GM19452 (cell line): Measurements from ENCODE around the gene ZBED3.
"Not testable (repeated sequence)": the region's sequence is repeated elsewhere in the genome, so short reads cannot be mapped to it uniquely, and the experiment has no call there.

Experiments
- ATAC-seq: cut with Tn5 transposase; IDR thresholded peaks from one replicate; pipeline ENCODE4 v1.9.1; 2021; ENCODE audit not compliant: unreplicated experiment

Gene ZBED3

GRCh38 chr5:77086689-77087483, at the start of gene ZBED3:
ZBED3 (minus strand) TSS chr5:77087285; CDS start chr5:77077878, 9,407 bp downstream.
- ATAC-seq = peak; percentile 66

- no peak for ATAC-seq
Observed at GRCh38 chr5:77133061-77133758, 46.1 kb upstream of the ZBED3 start.

- no peak for ATAC-seq
Observed at GRCh38 chr5:77131361-77131760, 44.3 kb upstream of the ZBED3 start.

DNA sequence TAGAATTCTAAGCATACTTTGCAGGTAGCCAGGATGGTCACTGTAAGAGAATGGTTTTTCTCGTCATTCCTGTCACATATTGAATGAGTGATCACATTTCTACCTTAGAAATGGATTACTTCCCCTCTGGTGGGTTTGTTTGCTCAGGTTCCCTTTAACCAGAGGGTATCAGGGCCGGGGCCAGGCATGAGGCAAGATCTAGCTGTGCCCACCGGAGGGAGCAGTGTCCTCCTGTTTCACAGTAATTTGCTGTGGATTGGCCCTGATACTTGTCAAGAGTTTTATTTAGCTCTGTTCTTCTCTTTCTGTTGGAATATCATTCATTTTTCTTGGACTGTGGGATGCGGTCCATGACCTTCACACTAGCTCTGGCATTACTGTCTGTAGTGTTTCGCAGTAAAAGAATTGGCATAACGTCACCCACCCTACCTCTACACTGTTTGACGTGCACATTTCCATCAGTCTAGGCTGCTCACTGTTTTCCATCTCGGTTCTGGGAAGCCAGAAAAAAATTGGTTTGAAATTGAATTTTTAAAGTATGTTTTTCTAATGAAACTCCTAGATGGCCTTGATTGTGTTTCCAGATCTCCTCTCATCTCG, 42.4 kb upstream of the ZBED3 start:
- no peak for ATAC-seq

- no peak for ATAC-seq
Observed at GRCh38 chr5:77128411-77129061, 41.5 kb upstream of the ZBED3 start.

DNA sequence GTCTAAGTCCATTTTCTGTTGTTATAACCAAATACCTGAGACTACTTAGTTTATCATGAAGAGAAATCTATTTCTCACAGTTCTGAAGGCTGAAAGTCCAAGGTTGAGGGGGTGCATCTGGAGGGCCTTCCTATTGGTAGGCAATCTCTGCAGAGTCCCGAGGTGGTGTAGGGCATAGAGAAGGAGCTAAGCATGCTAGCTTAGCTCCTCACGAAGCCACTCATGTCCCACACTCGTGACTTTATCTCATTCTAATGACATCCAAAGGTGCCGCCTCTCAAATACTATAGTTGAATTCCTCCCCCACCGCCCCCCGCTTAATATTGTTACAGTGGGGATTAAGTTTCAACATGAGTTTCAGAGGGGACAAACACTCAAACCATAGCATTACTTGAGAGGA, 36.0 kb upstream of the ZBED3 start:
- ATAC-seq = no peak

DNA sequence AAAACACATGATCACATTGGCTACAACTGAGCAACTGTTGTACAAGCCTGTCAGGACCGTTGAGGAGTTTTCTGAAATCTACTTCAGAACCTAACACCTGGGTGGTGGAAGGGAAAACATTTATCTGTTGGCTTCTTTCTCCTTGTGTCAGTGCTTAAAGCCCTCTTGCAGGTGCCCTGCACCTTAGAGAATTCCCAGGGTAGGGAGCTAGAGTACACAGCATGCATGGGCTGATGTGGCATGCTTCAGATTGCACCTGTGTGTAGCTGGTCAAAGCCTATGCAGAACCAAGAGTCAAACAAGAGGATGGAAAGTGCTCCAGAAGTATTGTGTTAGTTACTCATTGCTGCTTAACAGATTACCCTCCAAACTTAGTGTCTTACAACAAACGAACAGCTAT, 33.6 kb upstream of the ZBED3 start:
- no peak for ATAC-seq

- ATAC-seq = no peak
Observed at GRCh38 chr5:77120086-77120485, 33.0 kb upstream of the ZBED3 start.

- no peak for ATAC-seq
Observed at GRCh38 chr5:77117161-77117560, 30.1 kb upstream of the ZBED3 start.

- not testable (repeated sequence) for ATAC-seq
Observed at GRCh38 chr5:77107035-77107434, 19.9 kb upstream of the ZBED3 start.

DNA sequence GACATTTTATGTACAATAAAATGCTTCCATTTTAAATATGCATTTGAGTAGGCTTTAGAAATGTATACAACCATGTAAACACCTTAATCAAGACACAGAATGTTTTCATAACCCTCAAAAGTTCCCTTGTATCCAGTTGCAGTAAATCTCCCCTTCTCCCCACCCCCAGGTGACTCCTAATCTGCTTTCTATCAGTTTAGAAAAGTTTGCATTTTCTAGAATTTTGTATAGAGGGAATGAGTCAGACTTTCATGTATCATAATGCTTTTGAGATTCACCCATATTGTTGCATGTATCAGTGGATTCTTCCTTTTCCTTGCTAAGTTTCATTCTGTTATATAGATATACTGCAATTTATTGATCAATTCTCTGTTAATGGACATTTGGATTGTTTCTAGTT, 17.7 kb upstream of the ZBED3 start:
- no peak for ATAC-seq

GRCh38 chr5:77103457-77103856, 16.4 kb upstream of the ZBED3 start:
- ATAC-seq = no peak

GRCh38 chr5:77102549-77102948, 15.5 kb upstream of the ZBED3 start:
- no peak for ATAC-seq

- ATAC-seq = no peak
Observed at GRCh38 chr5:77101298-77101697, 14.2 kb upstream of the ZBED3 start.

DNA sequence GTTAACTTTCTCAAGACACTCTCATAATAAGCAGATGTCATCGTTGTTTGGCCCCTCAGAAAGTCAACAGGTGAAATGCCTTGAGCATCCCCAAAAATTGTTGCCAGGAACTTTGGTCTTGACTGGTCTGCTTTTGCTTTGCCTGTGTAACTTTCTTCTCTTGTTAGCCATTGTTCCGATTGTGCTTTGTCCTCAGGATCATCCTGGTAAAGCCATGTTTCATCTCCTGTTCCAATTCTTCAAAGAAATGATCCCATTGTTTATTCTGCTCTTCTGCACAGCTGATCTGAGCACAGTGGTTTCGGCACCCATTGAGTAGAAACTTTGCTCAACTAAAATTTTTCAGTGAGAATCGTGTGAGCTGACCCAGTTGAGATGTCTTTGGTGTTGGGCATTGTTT, 8.1 kb upstream of the ZBED3 start:
- ATAC-seq = no peak

- ATAC-seq = peak; percentile 21
Observed at GRCh38 chr5:77087484-77088261, 588 bp upstream of the ZBED3 start.

DNA sequence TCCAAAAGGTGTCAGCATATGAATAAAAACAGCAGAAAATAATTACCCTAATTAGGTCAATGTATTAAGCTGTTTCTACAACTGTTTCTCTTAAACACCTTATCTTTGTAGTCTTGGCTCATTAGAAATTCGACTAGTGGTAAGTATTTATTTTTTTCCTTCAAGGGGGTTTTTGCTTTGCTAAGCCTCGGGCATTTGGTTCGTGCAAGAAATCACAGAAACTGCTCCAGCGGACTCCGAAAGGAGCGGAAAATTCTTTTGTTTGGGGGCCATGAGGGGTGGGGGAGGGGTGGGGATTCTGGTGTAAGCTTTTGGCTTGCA, 757 bp downstream of the ZBED3 start:
- ATAC-seq = no peak

- ATAC-seq = no peak
Observed at GRCh38 chr5:77083088-77083487, 4.0 kb downstream of the ZBED3 start.

DNA sequence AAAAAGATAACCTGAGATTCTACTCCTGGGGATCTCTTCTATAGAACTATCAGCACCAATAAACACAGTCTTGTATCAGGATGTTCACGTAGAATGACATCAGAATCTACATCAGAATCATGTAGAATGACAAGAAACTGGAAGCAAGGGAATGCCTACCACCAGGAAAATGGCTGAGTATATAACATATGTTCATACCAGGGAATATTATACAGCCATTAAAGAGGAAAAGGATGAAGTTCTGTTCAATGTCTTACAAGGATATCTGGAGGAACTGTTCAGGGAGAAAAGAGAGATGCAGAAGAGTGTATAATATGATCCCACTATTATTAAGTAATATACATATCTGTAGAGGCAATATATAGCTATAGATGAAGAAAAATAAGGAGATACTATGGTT, 4.8 kb downstream of the ZBED3 start:
- no peak for ATAC-seq

- ATAC-seq = no peak
Observed at GRCh38 chr5:77080905-77081304, 6.2 kb downstream of the ZBED3 start.

DNA sequence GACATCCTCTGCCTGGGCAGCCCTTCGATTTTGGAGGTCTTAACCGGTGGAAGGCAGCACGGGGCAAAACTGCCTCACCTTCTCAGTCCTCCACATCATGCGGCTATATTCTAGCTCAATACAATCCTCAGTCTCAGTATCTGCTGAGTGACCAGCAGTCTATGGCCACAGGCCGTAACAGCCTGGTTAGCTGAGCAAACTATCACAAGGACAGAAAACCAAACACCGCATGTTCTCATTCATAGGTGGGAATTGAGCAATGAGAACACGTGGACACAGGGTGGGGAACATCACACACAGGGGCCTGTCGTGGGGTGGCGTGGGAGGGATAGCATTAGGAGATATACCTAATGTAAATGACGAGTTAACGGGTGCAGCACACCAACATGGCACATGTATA, 6.6 kb downstream of the ZBED3 start:
- not testable (repeated sequence) for ATAC-seq
